Activated CD8-positive, alpha-beta memory T cell treated with anti-CD3 and anti-CD28 coated beads for 4 hours (primary cell): ENCODE data around the gene ITPKB.
"Not testable (repeated sequence)": the region's sequence is repeated elsewhere in the genome, so short reads cannot be mapped to it uniquely, and the experiment has no call there.

Experiments
- DNase-seq, 2 donors: peaks; one replicate each; pipeline ENCODE4 v3.0.0-alpha.2; 2020; ENCODE audit warnings: low read depth in 2 of 2

ITPKB gene

GRCh38 chr1:226625326-226625725 is 113.8 kb downstream of the ITPKB start:
- DNase-seq, result no peak

- no peak for DNase-seq
Measured at GRCh38 chr1:226624526-226624925, 114.6 kb downstream of the ITPKB start.

GRCh38 chr1:226622012-226622411 is 117.1 kb downstream of the ITPKB start:
- no peak for DNase-seq

GRCh38 chr1:226619031-226619430 is 120.1 kb downstream of the ITPKB start:
- DNase-seq, result no peak

- DNase-seq, result no peak
Measured at GRCh38 chr1:226618380-226618779, 120.7 kb downstream of the ITPKB start.

- DNase-seq, result not testable (repeated sequence)
Measured at GRCh38 chr1:226617719-226618118, 121.4 kb downstream of the ITPKB start.

- no peak for DNase-seq
Measured at GRCh38 chr1:226617109-226617508, 122.0 kb downstream of the ITPKB start.

GRCh38 chr1:226616636-226617035 is 122.4 kb downstream of the ITPKB start:
- DNase-seq, result no peak

- DNase-seq, result no peak
Measured at GRCh38 chr1:226615876-226616275, 123.2 kb downstream of the ITPKB start.

GRCh38 chr1:226611980-226612379 is 127.1 kb downstream of the ITPKB start:
- DNase-seq, result not testable (repeated sequence)

GRCh38 chr1:226611301-226611700 is 127.8 kb downstream of the ITPKB start:
- DNase-seq, result no peak

GRCh38 chr1:226610671-226611070 is 128.4 kb downstream of the ITPKB start:
- DNase-seq, result no peak

- DNase-seq, result no peak
Measured at GRCh38 chr1:226609836-226610455, 129.1 kb downstream of the ITPKB start.

GRCh38 chr1:226608699-226609505 is 130.2 kb downstream of the ITPKB start:
- peak; percentile 17 to 33 for DNase-seq

- no peak for DNase-seq
Measured at GRCh38 chr1:226607821-226608220, 131.3 kb downstream of the ITPKB start.

- no peak for DNase-seq
Measured at GRCh38 chr1:226607268-226607660, 131.8 kb downstream of the ITPKB start.

GRCh38 chr1:226606311-226607267 is 132.5 kb downstream of the ITPKB start:
- no peak for DNase-seq

- DNase-seq, result no peak
Measured at GRCh38 chr1:226605318-226605950, 133.6 kb downstream of the ITPKB start.

- DNase-seq, result no peak
Measured at GRCh38 chr1:226604560-226605317, 134.3 kb downstream of the ITPKB start.

GRCh38 chr1:226603858-226604559 is 135.1 kb downstream of the ITPKB start:
- no peak for DNase-seq
